Measurements from ENCODE around the gene ITGA1. TPM values are rescaled to one million over a fixed set of nuclear protein-coding genes. Genes with fewer than 3 reads are reported as not detected.

The ITGA1 gene
- total RNA-seq, 2 experiments from 2014 or later = 2.6 to 3.2 TPM

GRCh38 chr5:52983731-52984636 lies 196.3 kb downstream of the ITGA1 start:
- CTCF ChIA-PET = interaction anchor here (0.5 to 1.4 kb wide), 2 partner anchors 13 to 20 kb away, joined by 3 read pairs; no protein-coding TSS in a partner anchor

DNA sequence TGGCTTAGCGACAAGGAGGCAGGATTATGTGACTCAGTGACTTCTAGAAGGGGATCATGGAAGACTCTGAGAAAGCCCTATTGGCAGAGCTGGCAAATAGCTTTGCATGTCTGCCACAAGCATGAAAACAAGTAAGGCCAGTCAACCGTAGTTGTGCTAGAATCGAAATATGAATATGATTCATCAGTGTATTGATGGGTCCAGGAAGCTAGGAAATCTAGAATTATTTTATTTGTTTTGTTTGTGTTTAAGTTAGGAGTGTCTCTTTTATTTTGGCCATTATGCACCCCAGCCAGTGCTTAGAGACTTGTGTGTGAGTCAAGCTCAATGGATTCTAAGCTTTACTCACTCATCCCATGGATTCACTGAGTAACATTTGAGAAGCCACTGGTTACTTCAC lies 197.6 kb downstream of the ITGA1 start:
- POLR2A ChIA-PET = no interaction called here
- H3K9me3 Mint-ChIP-seq = no peaks in the 10 kb centered on the region

More at GRCh38 chr5:52983731-52984636, 196.3 kb downstream of the ITGA1 start:
- Mint-ChIP-seq H3K4me1 (peaks cover 16% of the 10 kb centered on the region), H3K4me3 (no peak overlapping the region), H3K9me3 (no peaks in the 10 kb centered on the region), H3K27me3 (peaks cover 71% of the 10 kb centered on the region), H3K27ac (no peak overlapping the region), H3K36me3 (ENCODE audit: low read depth) (no peaks in the 10 kb centered on the region)
- POLR2A ChIA-PET = no interaction called here
- DNase-seq = no peak

DNA sequence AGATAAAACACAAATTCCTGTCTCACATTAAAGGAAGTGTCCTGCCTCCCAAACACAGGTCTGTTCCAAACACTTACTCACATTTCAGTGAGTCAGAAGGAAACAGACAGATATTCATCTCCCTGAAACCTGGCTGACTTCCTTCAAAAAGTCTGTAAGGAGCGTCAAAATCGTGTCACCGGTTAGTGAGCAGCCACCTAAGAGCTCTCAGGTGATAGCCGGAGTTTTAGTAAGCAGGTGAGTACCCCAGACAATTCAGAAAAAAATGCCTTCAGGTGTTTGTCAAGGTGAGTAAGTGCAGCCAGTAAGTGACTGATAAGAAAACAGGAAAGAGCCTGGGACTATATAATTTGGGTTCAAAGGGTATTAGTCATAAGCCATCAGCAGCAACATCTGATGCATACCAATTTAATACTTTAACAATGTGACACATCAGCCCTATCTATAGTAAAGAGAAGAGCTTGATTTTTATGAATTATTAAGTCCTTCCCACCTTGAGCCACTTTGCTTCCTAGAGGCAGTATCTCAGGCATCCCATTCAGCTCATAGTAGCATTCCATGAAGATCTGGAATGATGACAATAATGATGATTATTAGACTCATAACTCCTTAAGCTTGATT lies 200.1 kb downstream of the ITGA1 start:
- Mint-ChIP-seq H3K4me3 (peak overlapping the region; percentile 11), H3K27ac (no peak overlapping the region), H3K4me1 (peaks cover 32% of the 10 kb centered on the region), H3K36me3 (ENCODE audit: low read depth) (peaks cover 8% of the 10 kb centered on the region), H3K27me3 (peaks cover 47% of the 10 kb centered on the region), H3K9me3 (no peaks in the 10 kb centered on the region)
- ChIA-PET CTCF (interaction anchor here (0.9 to 1.7 kb wide), 2 partner anchors 39 to 100 kb away, joined by 3 to 7 read pairs; no protein-coding TSS in a partner anchor), POLR2A (no interaction called here)
- DNase-seq = no peak

More for the DNA sequence above, 197.6 kb downstream of the ITGA1 start:
- Mint-ChIP-seq H3K4me1 (peaks cover 21% of the 10 kb centered on the region), H3K27ac (no peak overlapping the region), H3K27me3 (peaks cover 62% of the 10 kb centered on the region), H3K36me3 (ENCODE audit: low read depth) (no peaks in the 10 kb centered on the region), H3K4me3 (no peak overlapping the region)
- no peak for DNase-seq
- CTCF ChIA-PET = interaction anchor here (0.9 to 1.4 kb wide), 2 partner anchors 12 to 37 kb away, joined by 3 to 4 read pairs; no protein-coding TSS in a partner anchor

DNA sequence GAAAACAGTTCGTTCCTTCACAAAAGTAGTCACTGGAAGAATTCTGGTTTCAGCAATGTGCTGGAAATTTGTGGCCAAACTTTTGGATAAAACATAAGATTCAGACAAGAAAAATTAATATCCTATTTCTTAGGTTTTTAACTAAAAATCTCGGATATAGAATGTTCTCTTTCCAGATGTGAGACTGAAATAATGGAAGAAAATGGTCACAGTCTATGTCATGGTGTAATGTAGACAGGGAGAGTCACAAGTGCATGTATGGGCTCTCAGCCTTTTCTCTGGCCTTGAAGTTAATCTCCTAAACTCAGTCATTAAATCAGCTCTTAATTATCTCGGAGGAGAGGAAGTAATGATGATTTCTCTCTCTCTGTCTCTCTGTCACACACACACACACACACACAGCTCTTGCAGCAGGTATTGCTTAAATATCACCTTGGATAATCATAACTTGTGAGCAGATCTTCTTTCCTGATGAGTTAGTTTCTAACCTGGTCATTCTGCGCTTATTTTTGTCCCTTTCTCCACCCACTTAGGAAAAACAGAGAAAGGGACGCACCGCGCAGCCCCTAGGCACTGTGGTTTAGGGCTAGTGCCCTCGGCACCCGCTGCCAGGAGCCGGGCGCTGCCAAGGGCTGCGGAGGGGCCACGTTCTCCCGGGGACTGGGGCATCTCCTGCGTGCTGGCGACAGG lies 200.8 kb downstream of the ITGA1 start:
- Mint-ChIP-seq H3K9me3 (no peaks in the 10 kb centered on the region), H3K36me3 (ENCODE audit: low read depth) (peaks cover 12% of the 10 kb centered on the region), H3K27me3 (peaks cover 41% of the 10 kb centered on the region), H3K4me3 (peak overlapping the region; percentile 55), H3K27ac (no peak overlapping the region), H3K4me1 (peaks cover 32% of the 10 kb centered on the region)
- DNase-seq = no peak
- ChIA-PET POLR2A (no interaction called here), CTCF (interaction anchor here (0.6 to 1.7 kb wide), 3 partner anchors 10 to 99 kb away, joined by 3 to 7 read pairs (median 3); no protein-coding TSS in a partner anchor)

DNA sequence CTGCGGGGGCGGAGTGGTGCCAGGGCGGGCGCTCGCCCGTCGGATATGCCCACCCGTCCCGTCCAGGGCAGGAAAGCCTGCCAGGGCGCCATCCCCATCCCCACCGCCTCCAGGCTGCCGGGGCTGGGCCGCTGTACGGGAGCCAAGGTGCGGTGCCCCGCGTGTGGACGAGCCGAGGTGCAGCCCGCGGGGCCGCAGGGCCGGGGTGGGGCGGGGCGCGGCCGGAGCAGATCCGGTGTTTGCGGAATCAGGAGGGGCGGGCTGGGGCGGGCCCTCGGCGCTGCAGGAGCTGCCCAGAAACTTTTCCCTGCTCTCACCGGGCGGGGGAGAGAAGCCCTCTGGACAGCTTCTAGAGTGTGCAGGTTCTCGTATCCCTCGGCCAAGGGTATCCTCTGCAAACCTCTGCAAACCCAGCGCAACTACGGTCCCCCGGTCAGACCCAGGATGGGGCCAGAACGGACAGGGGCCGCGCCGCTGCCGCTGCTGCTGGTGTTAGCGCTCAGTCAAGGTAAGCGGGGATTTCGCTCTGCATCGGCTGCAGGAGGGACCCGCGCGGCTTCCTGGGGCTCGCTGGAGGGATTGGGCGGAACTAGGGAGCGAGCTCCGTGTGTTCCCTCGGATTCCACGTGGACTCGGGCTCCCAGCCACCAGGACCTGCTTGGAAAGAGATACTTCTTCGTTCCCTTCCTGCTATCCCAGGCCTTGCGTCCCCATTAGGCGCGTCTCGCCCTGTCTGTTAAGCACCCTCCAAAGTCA lies 201.5 kb downstream of the ITGA1 start, which contains the start of gene ITGA2:
ITGA2 (plus strand) TSS at position 328 of the 756 bp plus-strand sequence; CDS start at position 445, 117 bp downstream.
- peaks cover 34% of the 10 kb centered on the region for H3K27me3 Mint-ChIP-seq
- H3K36me3 Mint-ChIP-seq (ENCODE audit: low read depth) = peaks cover 14% of the 10 kb centered on the region
- peak within 1 kb of the TSS; percentile 27 for H3K27ac Mint-ChIP-seq
- no peaks in the 10 kb centered on the region for H3K9me3 Mint-ChIP-seq
- DNase-seq = peak; percentile 30
- POLR2A ChIA-PET = no interaction called here
- H3K4me1 Mint-ChIP-seq = peaks cover 30% of the 10 kb centered on the region
- CTCF ChIA-PET = interaction anchor here (0.6 to 1.9 kb wide), 2 partner anchors 10 kb away, joined by 3 to 6 read pairs; no protein-coding TSS in a partner anchor
- peak within 1 kb of the TSS; percentile 74 for H3K4me3 Mint-ChIP-seq

DNA sequence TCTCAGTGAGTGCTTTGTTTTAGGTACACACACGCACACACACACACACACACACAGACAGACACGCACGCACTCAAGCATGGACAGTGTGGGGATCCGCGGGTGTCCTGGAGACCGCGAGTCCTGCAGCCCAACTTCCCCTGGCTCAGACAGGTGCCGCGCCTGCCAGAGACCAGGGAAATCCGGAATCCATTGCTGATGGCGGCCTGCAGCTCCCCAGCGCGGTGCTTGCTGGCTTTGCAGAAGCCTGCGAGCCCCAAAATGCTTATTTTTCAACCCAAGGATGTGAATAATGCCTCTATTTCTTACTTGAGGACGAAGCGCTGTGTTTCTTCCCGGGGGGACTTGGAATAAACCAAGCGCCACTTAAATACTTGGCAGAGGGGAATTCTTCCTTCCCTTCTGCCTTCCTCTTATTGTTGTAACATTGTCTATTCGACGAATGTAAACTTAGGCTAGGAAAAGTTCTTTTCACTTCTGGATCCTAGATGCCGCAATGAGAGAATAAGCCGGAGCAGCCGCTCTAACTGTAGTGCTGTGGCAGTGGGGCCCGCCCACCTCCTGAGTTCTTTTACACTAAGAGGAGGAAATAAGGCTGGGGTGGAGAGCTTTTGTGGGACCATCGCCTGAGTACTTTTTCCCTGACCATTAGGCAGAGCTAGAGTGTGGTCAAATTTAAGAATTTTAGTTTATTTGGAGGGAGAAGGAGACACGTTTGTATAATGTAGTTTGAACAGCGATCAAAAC lies 202.2 kb downstream of the ITGA1 start:
- H3K9me3 Mint-ChIP-seq = no peaks in the 10 kb centered on the region
- POLR2A ChIA-PET = interaction anchor here (1.0 kb wide), 1 partner anchor 48 kb away, joined by 4 read pairs; no protein-coding TSS in a partner anchor
- H3K36me3 Mint-ChIP-seq (ENCODE audit: low read depth) = peaks cover 14% of the 10 kb centered on the region
- peak overlapping the region; percentile 74 for H3K4me3 Mint-ChIP-seq
- H3K27ac Mint-ChIP-seq = peak overlapping the region; percentile 27
- H3K27me3 Mint-ChIP-seq = peaks cover 29% of the 10 kb centered on the region
- CTCF ChIA-PET = interaction anchor here (0.6 to 1.9 kb wide), 5 partner anchors 9 to 788 kb away, joined by 3 to 6 read pairs (median 3); no protein-coding TSS in a partner anchor
- peaks cover 30% of the 10 kb centered on the region for H3K4me1 Mint-ChIP-seq
- peak; percentile 38 for DNase-seq

GRCh38 chr5:52990528-52990925 lies 202.8 kb downstream of the ITGA1 start:
- DNase-seq = no peak
- Mint-ChIP-seq H3K9me3 (no peaks in the 10 kb centered on the region), H3K36me3 (ENCODE audit: low read depth) (peaks cover 14% of the 10 kb centered on the region), H3K27me3 (peaks cover 26% of the 10 kb centered on the region), H3K4me1 (peaks cover 30% of the 10 kb centered on the region), H3K4me3 (peak overlapping the region; percentile 74), H3K27ac (no peak overlapping the region)
- POLR2A ChIA-PET = interaction anchor here (1.0 kb wide), 1 partner anchor 48 kb away, joined by 4 read pairs; no protein-coding TSS in a partner anchor
- CTCF ChIA-PET = interaction anchor here (0.6 to 1.9 kb wide), 6 partner anchors 8 to 788 kb away, joined by 3 to 6 read pairs (median 3); no protein-coding TSS in a partner anchor

GRCh38 chr5:52993367-52993766 lies 205.7 kb downstream of the ITGA1 start:
- POLR2A ChIA-PET = no interaction called here
- no peak overlapping the region for H3K27ac Mint-ChIP-seq
- H3K4me3 Mint-ChIP-seq = no peak overlapping the region
- peaks cover 15% of the 10 kb centered on the region for H3K36me3 Mint-ChIP-seq (ENCODE audit: low read depth)
- H3K27me3 Mint-ChIP-seq = peaks cover 8% of the 10 kb centered on the region
- no peak for DNase-seq
- CTCF ChIA-PET = interaction anchor here (1.3 kb wide), 1 partner anchor 44 kb away, joined by 3 read pairs; no protein-coding TSS in a partner anchor
- peaks cover 20% of the 10 kb centered on the region for H3K4me1 Mint-ChIP-seq
- peaks cover under 1% of the 10 kb centered on the region for H3K9me3 Mint-ChIP-seq

- CTCF ChIA-PET = interaction anchor here (1.3 kb wide), 1 partner anchor 45 kb away, joined by 3 read pairs; no protein-coding TSS in a partner anchor
- Mint-ChIP-seq H3K9me3 (peaks cover 2% of the 10 kb centered on the region), H3K27me3 (peaks cover 5% of the 10 kb centered on the region), H3K4me1 (peaks cover 22% of the 10 kb centered on the region), H3K4me3 (no peak overlapping the region), H3K27ac (no peak overlapping the region), H3K36me3 (ENCODE audit: low read depth) (peaks cover 20% of the 10 kb centered on the region)
- DNase-seq = no peak
- POLR2A ChIA-PET = no interaction called here
Observed at GRCh38 chr5:52994266-52994665, 206.6 kb downstream of the ITGA1 start.

- peaks cover 21% of the 10 kb centered on the region for H3K4me1 Mint-ChIP-seq
- H3K4me3 Mint-ChIP-seq = no peak overlapping the region
- H3K27me3 Mint-ChIP-seq = peaks cover 4% of the 10 kb centered on the region
- no peak overlapping the region for H3K27ac Mint-ChIP-seq
- peaks cover 20% of the 10 kb centered on the region for H3K36me3 Mint-ChIP-seq (ENCODE audit: low read depth)
- POLR2A ChIA-PET = no interaction called here
- no peak for DNase-seq
- H3K9me3 Mint-ChIP-seq = peaks cover 2% of the 10 kb centered on the region
- CTCF ChIA-PET = no interaction called here
Observed at GRCh38 chr5:52995095-52995494, 207.4 kb downstream of the ITGA1 start.

- Mint-ChIP-seq H3K27ac (no peak overlapping the region), H3K36me3 (ENCODE audit: low read depth) (peaks cover 22% of the 10 kb centered on the region), H3K27me3 (peaks cover 3% of the 10 kb centered on the region), H3K4me1 (peaks cover 15% of the 10 kb centered on the region), H3K9me3 (peaks cover 2% of the 10 kb centered on the region), H3K4me3 (no peak overlapping the region)
- POLR2A ChIA-PET = no interaction called here
- DNase-seq = no peak
- CTCF ChIA-PET = no interaction called here
Observed at GRCh38 chr5:52995914-52996313, 208.2 kb downstream of the ITGA1 start.

Data from activated CD4-positive, alpha-beta T cell treated with anti-CD3 and anti-CD28 coated beads, Interleukin-2, amount 10 ng/mL, durations not matched to agents 7 days and 5 days (primary cell).